WTC11 (cell line): ENCODE measurements around the gene AGPAT3. TPM values are rescaled to one million over a fixed set of nuclear protein-coding genes. Genes with fewer than 3 reads are reported as not detected.

Experiments
- ATAC-seq: fragments of 200-7000 bp; cut with Tn5 transposase; 2 replicates; pipeline ENCODE4 v1.10.0; 2021; ENCODE audit warnings: mild to moderate bottlenecking, moderate library complexity
- CTCF ChIA-PET: fragments of 300-600 bp; sonication (Branson Sonifier 250); formaldehyde crosslinking; loops from one replicate; lab custom pipeline; 2021; ENCODE audit warnings: antibody characterized with exemption; lab: Charles Lee
- POLR2A ChIA-PET: fragments of 350-600 bp; sonication (Branson Sonifier 250); formaldehyde crosslinking; loops from one replicate; lab custom pipeline; 2021; ENCODE audit warnings: antibody characterized with exemption; lab: Charles Lee
- DNase-seq: peaks from one replicate; pipeline ENCODE4 v3.0.0; 2021; ENCODE audit warnings: low spot score
- H3K27ac Mint-ChIP-seq: 2 replicates; pipeline ENCODE4 v1.8.0; 2021; ENCODE audit warnings: mixed read lengths
- H3K27me3 Mint-ChIP-seq: 2 replicates; pipeline ENCODE4 v1.8.0; 2021; ENCODE audit warnings: low read depth, mild to moderate bottlenecking, moderate library complexity, mixed read lengths
- H3K36me3 Mint-ChIP-seq: 2 replicates; pipeline ENCODE4 v1.8.0; 2021; ENCODE audit warnings: mixed read lengths
- H3K4me1 Mint-ChIP-seq: 2 replicates; pipeline ENCODE4 v1.8.0; 2022; ENCODE audit warnings: mixed read lengths
- H3K4me3 Mint-ChIP-seq: 2 replicates; pipeline ENCODE4 v1.8.0; 2021; ENCODE audit warnings: mild to moderate bottlenecking, moderate library complexity, mixed read lengths
- H3K9me3 Mint-ChIP-seq: 2 replicates; pipeline ENCODE4 v1.8.0; 2021; ENCODE audit warnings: mixed read lengths
- ETV6 ChIP-seq: sonication (generic); formaldehyde crosslinking; IDR thresholded peaks from 2 replicates; pipeline ENCODE4 v1.8.1; 2022; ENCODE audit warnings: mild to moderate bottlenecking, missing genetic modification reagents
- FOXP4 ChIP-seq: sonication (generic); formaldehyde crosslinking; IDR thresholded peaks from 2 replicates; pipeline ENCODE4 v1.8.0; 2022; ENCODE audit warnings: mild to moderate bottlenecking, missing genetic modification reagents
- GRHL2 ChIP-seq: fragments of 250-450 bp; sonication (Bioruptor Pico); IDR thresholded peaks from 2 replicates; pipeline ENCODE4 v1.8.0; 2022; ENCODE audit warnings: mild to moderate bottlenecking, moderate library complexity; ENCODE audit not compliant: insufficient replicate concordance, severe bottlenecking
- HMGA2 ChIP-seq: fragments of 250-450 bp; sonication (Bioruptor Pico); IDR thresholded peaks from 2 replicates; pipeline ENCODE4 v1.4.0; 2021; ENCODE audit warnings: mild to moderate bottlenecking, moderate library complexity
- HMGXB4 ChIP-seq: sonication (generic); formaldehyde crosslinking; IDR thresholded peaks from 2 replicates; pipeline ENCODE4 v1.8.1; 2023; ENCODE audit warnings: mild to moderate bottlenecking, moderate library complexity, missing genetic modification reagents
- JAZF1 ChIP-seq: fragments of 250-450 bp; sonication (Bioruptor Pico); IDR thresholded peaks from 2 replicates; pipeline ENCODE4 v1.9.0; 2021; ENCODE audit warnings: moderate library complexity, mild to moderate bottlenecking, inconsistent platforms
- JUN ChIP-seq: sonication (generic); formaldehyde crosslinking; IDR thresholded peaks from 2 replicates; pipeline ENCODE4 v1.8.0; 2023; ENCODE audit warnings: mild to moderate bottlenecking, missing genetic modification reagents
- OVOL2 ChIP-seq: fragments of 250-450 bp; sonication (Bioruptor Pico); IDR thresholded peaks from 2 replicates; pipeline ENCODE4 v1.9.0; 2021; ENCODE audit warnings: mild to moderate bottlenecking, borderline replicate concordance
- RORB ChIP-seq: fragments of 250-450 bp; sonication (Bioruptor Pico); IDR thresholded peaks from 2 replicates; pipeline ENCODE4 v1.9.0; 2021; ENCODE audit warnings: mild to moderate bottlenecking
- SMAD4 ChIP-seq: sonication (generic); formaldehyde crosslinking; IDR thresholded peaks from 2 replicates; pipeline ENCODE4 v1.8.0; 2022; ENCODE audit warnings: mild to moderate bottlenecking, missing genetic modification reagents
- SOX15 ChIP-seq: fragments of 250-450 bp; sonication (Bioruptor Pico); IDR thresholded peaks from 2 replicates; pipeline ENCODE4 v1.9.0; 2021; ENCODE audit warnings: mild to moderate bottlenecking
- SP1 ChIP-seq: sonication (generic); formaldehyde crosslinking; conservative IDR thresholded peaks from 2 replicates; pipeline ENCODE4 v1.8.1; 2022; ENCODE audit warnings: missing genetic modification reagents
- STAT6 ChIP-seq: sonication (generic); formaldehyde crosslinking; conservative IDR thresholded peaks from 2 replicates; pipeline ENCODE4 v1.8.1; 2023; ENCODE audit warnings: mild to moderate bottlenecking, low read depth, missing genetic modification reagents, moderate library complexity
- ZNF121 ChIP-seq: sonication (generic); formaldehyde crosslinking; IDR thresholded peaks from 2 replicates; pipeline ENCODE4 v1.8.0; 2023; ENCODE audit warnings: missing genetic modification reagents
- ZNF396 ChIP-seq: fragments of 250-450 bp; sonication (Bioruptor Pico); IDR thresholded peaks from 2 replicates; pipeline ENCODE4 v1.8.0; 2021; ENCODE audit warnings: mild to moderate bottlenecking, moderate library complexity, borderline replicate concordance
- ZNF416 ChIP-seq: fragments of 250-450 bp; sonication (Bioruptor Pico); IDR thresholded peaks from 2 replicates; pipeline ENCODE4 v1.9.0; 2021; ENCODE audit warnings: mild to moderate bottlenecking, inconsistent platforms
- total RNA-seq: library from RNA; stranded (reverse); gene quantifications from 3 replicates; pipeline ENCODE4 v1.2.3, GENCODE V29; 2021
- TF ChIP-seq, protein P1 (sequence below): sonication (generic); formaldehyde crosslinking; IDR thresholded peaks from 2 replicates; pipeline ENCODE4 v1.8.1; 2023; ENCODE audit warnings: mild to moderate bottlenecking, missing genetic modification reagents, moderate library complexity
- TF ChIP-seq, protein P2 (sequence below): sonication (generic); formaldehyde crosslinking; conservative IDR thresholded peaks from 2 replicates; pipeline ENCODE4 v1.8.1; 2022; ENCODE audit warnings: mild to moderate bottlenecking, missing genetic modification reagents
- TF ChIP-seq, protein P3 (sequence below): sonication (generic); formaldehyde crosslinking; IDR thresholded peaks from 2 replicates; pipeline ENCODE4 v1.8.0; 2022; ENCODE audit warnings: mild to moderate bottlenecking, missing genetic modification reagents

The AGPAT3 gene
- total RNA-seq, 1 experiment from 2014 or later, result 5.6 TPM

DNA sequence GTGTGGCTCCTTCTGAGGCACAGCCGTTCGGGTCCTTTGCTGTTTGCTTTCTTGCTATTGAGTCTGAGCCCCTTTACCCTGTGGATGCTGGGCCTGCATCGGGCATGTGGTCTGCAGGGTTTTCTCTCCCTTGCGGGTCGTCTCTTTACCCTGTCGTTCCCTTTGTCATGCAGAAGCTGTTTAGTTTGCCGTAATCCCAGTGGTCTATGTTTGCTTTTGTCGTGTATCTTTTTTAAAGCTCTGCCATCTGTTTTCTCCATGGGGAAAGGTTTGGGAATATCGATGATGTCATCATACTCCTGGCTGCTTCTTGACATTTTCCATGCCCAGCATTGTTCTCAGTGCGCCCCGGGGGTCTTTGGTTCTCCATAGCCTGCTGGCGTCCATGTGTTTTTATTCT lies 68.2 kb downstream of the AGPAT3 start:
- no peaks in the 10 kb centered on the region for H3K9me3 Mint-ChIP-seq
- DNase-seq (no peak), ATAC-seq (peak; percentile 40; the same call in 1 of the 2 replicates)
- H3K27ac Mint-ChIP-seq, result peak overlapping the region; percentile 71
- H3K4me1 Mint-ChIP-seq, result peaks cover 8% of the 10 kb centered on the region
- no peak overlapping the region for H3K4me3 Mint-ChIP-seq
- no peaks in the 10 kb centered on the region for H3K36me3 Mint-ChIP-seq
- ChIA-PET POLR2A (no interaction called here), CTCF (no interaction called here)
- no peaks in the 10 kb centered on the region for H3K27me3 Mint-ChIP-seq
- TF ChIP-seq, protein P1, sequence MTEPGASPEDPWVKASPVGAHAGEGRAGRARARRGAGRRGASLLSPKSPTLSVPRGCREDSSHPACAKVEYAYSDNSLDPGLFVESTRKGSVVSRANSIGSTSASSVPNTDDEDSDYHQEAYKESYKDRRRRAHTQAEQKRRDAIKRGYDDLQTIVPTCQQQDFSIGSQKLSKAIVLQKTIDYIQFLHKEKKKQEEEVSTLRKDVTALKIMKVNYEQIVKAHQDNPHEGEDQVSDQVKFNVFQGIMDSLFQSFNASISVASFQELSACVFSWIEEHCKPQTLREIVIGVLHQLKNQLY (CRISPR knock-in tag), result no peak
- TF ChIP-seq ZNF121 (CRISPR knock-in tag) (no peak), SP1 (CRISPR knock-in tag) (no peak), FOXP4 (CRISPR knock-in tag) (no peak), GRHL2 (no peak)

- H3K27ac Mint-ChIP-seq, result no peak overlapping the region
- POLR2A ChIA-PET, result no interaction called here
- CTCF ChIA-PET, result no interaction called here
- no peak overlapping the region for H3K4me3 Mint-ChIP-seq
- ATAC-seq, result no peak
- DNase-seq, result no peak
- H3K27me3 Mint-ChIP-seq, result no peaks in the 10 kb centered on the region
- peaks cover 8% of the 10 kb centered on the region for H3K4me1 Mint-ChIP-seq
- H3K36me3 Mint-ChIP-seq, result no peaks in the 10 kb centered on the region
- TF ChIP-seq RORB (no peak), ZNF416 (CRISPR knock-in tag) (no peak)
- no peaks in the 10 kb centered on the region for H3K9me3 Mint-ChIP-seq
These were observed 68.7 kb downstream of the AGPAT3 start for GRCh38 chr21:43933680-43934079.

GRCh38 chr21:43934116-43934515 lies 69.1 kb downstream of the AGPAT3 start:
- TF ChIP-seq, protein P2, sequence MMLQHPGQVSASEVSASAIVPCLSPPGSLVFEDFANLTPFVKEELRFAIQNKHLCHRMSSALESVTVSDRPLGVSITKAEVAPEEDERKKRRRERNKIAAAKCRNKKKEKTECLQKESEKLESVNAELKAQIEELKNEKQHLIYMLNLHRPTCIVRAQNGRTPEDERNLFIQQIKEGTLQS (CRISPR knock-in tag), result no peak
- no peak for TF ChIP-seq JAZF1 (CRISPR knock-in tag)
- TF ChIP-seq, protein P1 (CRISPR knock-in tag), result no peak
- TF ChIP-seq OVOL2 (CRISPR knock-in tag), result no peak
- no peak for TF ChIP-seq HMGXB4 (CRISPR knock-in tag)
- no peaks in the 10 kb centered on the region for H3K9me3 Mint-ChIP-seq
- ChIA-PET POLR2A (no interaction called here), CTCF (no interaction called here)
- no peak overlapping the region for H3K4me3 Mint-ChIP-seq
- no peak overlapping the region for H3K27ac Mint-ChIP-seq
- DNase-seq (no peak), ATAC-seq (no peak)
- no peaks in the 10 kb centered on the region for H3K36me3 Mint-ChIP-seq
- H3K27me3 Mint-ChIP-seq, result no peaks in the 10 kb centered on the region
- peaks cover 8% of the 10 kb centered on the region for H3K4me1 Mint-ChIP-seq

DNA sequence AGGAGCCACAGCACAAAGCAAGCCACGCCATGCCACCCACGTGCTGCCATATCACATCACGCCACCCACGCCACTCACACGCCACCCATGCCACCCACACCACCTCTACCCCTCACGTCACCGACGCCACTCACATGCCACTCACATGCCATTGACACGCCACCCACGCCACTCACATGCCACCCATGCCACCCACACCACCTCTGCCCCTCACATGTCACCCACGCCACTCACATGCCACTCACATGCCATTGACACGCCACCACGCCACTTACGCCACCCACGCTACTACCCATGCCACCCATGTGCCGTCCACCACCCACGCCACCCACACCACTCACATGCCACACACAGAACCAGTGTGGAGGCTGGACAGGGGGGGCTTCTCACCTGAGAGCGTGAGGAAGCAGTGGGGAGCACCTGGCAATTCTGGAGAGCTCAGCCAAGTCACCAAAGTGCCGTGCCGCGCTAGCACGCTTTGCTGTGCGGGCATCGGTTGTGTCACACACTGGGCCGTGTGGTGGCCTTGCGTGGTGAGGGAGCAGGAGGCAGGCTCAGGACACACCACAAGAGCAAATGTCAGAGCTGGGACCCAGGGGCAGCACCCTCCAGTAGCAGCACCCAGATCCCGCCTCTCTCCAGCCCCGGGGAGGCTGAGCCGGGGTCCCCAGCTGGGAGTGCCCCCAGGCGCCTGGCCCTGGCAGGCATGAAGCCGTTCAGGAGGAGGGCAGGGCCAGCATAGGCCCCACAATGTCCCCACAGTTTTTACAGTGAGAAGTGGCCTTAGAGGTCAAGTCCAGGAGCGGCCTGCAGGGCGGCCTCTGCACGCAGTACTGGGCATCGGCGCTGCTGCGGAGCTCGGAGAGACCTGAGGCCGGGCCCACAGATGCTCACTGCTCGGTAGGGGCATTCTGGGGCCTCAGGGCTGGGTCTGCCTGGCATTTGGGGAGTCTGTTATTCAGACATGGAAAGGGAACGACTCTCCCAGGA lies 70.0 kb downstream of the AGPAT3 start:
- ATAC-seq, result no peak
- Mint-ChIP-seq H3K36me3 (no peaks in the 10 kb centered on the region), H3K4me1 (peaks cover 10% of the 10 kb centered on the region), H3K27me3 (no peaks in the 10 kb centered on the region), H3K9me3 (no peaks in the 10 kb centered on the region), H3K27ac (peak overlapping the region; percentile 32; the same call in 1 of the 2 replicates), H3K4me3 (no peak overlapping the region)
- CTCF ChIA-PET, result interaction anchor here (0.7 to 1.8 kb wide), 4 partner anchors 41 to 145 kb away, joined by 4 to 7 read pairs (median 6); partner anchors contain the start of gene RRP1
- DNase-seq, result no peak
- POLR2A ChIA-PET, result interaction anchor here (0.5 kb wide), 1 partner anchor 41 kb away, joined by 7 read pairs; no protein-coding TSS in a partner anchor
- TF ChIP-seq STAT6 (no peak), ZNF396 (no peak), SOX15 (no peak), SMAD4 (CRISPR knock-in tag) (no peak), JUN (CRISPR knock-in tag) (no peak), HMGA2 (CRISPR knock-in tag) (no peak), ETV6 (CRISPR knock-in tag) (no peak)
- TF ChIP-seq, protein P3, sequence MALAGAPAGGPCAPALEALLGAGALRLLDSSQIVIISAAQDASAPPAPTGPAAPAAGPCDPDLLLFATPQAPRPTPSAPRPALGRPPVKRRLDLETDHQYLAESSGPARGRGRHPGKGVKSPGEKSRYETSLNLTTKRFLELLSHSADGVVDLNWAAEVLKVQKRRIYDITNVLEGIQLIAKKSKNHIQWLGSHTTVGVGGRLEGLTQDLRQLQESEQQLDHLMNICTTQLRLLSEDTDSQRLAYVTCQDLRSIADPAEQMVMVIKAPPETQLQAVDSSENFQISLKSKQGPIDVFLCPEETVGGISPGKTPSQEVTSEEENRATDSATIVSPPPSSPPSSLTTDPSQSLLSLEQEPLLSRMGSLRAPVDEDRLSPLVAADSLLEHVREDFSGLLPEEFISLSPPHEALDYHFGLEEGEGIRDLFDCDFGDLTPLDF (CRISPR knock-in tag), result no peak
